GM18868 (cell line): ENCODE data around the gene GPX1.

Experiments used
- ATAC-seq: cut with Tn5 transposase; IDR thresholded peaks from one replicate; pipeline ENCODE4 v1.9.1; 2021; ENCODE audit warnings: mild to moderate bottlenecking, moderate library complexity; ENCODE audit not compliant: unreplicated experiment

Gene GPX1

DNA sequence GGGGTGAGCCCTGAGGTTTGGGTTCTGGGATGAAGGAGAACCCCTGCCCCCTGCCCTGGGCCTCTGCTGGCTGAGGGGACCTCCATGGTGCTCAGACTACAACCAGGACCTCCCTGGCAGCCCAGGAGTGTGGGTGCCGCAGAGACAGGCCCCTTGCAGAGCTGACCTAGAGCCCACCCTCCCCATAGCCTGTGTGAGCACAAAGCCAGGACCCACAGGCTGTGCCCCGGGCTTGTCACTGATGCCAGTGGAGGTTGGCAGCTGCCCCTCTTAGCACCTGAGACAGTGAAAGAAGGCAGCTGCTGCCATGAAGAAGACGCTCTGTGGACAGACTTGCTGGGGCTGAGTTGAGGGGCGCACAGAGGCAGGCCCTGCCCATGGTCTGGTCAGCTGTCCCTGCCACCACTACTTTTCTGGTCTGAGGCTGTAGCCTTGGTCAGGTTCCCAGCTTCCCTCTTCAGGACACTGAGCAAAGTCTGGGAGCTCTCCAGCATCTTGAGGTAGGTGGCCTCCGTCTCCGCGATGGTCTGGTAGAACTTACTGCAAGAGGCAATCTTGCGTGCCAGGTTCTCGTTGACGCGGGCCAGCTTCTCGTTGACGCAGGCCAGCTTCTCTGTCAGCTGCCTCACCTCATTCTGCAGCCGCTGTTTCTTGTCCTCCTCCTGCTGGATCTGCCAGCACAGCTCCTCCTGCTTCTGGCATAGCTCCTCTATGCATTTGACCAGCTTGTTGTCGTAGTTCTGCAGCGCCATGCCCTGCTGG lies 41.3 kb downstream of the GPX1 start:
- no peak for ATAC-seq

- no peak for ATAC-seq
These were observed 44.1 kb downstream of the GPX1 start for GRCh38 chr3:49313896-49314688.

- no peak for ATAC-seq
These were observed 46.9 kb downstream of the GPX1 start for GRCh38 chr3:49311283-49311682.

DNA sequence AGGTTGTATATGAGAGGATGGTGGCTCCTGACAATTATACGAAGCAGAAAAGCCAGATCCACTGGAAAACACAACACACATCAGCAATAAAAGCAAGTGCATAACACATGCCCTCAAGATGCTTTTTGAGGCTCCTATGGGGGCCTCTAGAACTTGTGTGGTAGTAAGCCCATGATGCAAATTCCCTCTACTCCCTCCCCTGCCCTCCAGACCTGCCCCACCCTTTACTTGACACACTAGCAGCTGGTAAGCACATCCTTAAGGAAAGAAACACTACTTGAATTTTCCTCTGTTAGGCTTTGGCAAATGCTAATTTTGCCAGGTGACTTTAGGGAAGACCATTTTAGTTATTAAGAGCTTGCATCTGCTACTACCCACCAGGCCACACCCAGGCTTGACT lies 47.5 kb downstream of the GPX1 start:
- no peak for ATAC-seq
